ENCODE measurements around the gene MRAS.
"Not testable (repeated sequence)": the region's sequence is repeated elsewhere in the genome, so short reads cannot be mapped to it uniquely, and the experiment has no call there.

MRAS gene

DNA sequence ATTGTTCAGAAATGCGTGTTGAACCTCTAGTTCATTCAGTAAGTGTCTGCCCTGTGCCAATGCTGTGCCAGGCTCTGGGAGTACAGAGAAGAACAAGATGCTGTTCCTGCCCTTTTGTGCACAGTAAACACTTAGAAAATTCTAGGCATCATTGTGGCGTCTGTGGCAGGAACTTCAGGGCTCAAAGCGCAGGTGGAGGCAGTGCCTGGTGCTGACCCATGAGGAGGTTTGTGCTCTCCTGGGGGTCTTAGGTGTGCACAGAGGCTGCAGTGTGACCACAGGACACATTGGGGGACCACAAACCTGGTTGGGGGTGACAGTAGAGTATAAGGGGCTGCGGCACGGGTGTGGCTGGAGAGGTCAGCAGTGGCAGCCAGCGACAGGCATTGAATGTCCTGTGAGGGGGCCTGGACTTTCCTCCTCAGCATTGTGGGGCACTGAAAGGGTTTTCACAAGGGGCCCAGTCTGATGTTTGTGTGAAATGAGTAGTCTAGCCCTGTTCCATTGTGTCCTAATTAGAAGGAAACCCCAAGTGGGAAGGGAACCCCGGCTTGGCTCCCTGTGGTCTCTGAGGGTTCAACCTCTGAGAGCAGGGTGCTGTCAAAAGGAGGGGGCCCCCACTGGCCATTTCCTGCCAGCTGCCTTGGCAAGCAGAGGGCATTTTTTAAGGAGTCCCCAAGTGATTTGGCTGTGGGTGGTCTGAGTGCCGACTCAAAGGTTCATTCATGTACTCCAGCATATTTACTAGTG, 20.9 kb downstream of the MRAS start:
- no peak for DNase-seq

DNA sequence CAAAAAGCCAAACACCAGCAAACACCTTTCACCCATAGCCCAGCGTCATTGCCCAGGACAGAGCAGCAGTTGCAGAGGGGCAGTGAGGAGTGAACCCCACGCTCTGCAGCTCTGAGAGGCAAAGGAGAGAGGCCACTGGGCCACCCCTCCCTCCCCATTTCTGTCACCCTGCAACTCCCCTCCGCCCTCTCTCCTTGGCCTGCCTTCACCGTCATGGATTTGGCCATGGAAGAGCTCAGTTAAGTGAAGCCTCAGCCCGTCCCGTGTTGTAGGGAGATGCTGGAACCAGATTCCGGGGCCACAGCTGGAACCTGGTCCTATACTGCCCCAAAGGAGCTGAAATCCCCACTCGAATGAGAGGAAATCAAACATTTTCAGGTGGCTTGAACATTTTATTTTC, 21.9 kb downstream of the MRAS start:
- no peak for DNase-seq

DNA sequence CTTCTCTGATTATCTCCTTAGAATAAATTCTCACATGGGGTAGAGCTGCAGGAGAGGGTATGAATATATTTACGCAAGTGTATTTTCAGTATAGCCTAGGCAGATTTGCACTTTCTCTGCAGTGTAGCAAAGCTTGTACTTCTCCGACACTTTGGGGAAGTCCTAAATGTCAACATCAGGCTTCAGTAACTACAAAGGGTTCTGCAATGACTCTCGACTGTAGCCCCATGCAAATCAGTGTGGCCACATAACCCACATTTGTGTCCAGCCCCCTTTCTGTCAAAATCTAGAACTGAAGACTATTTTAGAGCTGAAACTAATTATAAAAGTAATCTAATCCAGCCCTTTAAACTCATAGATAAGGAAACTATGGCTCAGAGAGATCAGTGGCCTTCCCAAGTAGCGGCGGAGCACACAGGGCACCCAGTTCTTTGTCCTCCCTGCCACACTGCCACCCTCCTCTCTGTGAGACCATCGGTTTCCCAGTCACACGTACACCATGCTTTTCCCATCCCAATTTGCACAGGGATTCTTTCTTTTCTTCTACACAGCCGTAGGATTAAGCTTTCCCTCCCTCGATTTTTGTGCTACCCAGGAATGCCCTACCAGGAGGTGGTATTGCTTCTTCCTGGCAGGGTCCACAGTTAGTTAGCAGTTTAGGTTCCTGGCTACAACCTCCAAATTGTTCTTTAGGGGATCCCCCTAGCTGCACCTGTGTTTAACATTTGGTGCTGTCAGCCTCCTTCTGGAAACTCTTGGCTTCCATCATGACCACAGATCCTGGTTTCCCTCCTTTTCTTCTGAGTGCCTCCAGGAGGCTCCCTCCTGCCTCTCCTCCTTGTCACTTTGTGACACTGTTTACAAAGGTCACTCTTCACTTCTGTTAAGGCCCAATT, 22.9 kb downstream of the MRAS start:
- no peak for DNase-seq

- DNase-seq: no peak
Observed at GRCh38 chr3:138373087-138373735, 24.8 kb downstream of the MRAS start.

DNA sequence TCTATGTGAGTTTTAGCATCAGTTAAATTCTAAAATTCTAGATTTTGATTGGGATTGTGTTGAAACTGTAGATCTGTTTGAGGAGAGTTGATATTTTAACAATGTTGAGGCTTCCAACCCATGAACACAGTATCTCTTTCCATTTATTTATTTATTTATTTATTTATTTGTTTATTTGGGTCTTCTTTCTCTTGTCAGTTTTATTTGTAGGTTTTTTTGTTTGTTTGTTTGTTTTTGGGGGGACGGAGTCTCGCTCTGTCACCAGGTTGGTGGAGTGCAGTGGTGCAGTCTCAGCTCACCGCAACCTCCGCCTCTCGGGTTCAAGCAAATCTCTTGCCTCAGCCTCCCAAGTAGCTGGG, 25.3 kb downstream of the MRAS start:
- no peak for DNase-seq

DNA sequence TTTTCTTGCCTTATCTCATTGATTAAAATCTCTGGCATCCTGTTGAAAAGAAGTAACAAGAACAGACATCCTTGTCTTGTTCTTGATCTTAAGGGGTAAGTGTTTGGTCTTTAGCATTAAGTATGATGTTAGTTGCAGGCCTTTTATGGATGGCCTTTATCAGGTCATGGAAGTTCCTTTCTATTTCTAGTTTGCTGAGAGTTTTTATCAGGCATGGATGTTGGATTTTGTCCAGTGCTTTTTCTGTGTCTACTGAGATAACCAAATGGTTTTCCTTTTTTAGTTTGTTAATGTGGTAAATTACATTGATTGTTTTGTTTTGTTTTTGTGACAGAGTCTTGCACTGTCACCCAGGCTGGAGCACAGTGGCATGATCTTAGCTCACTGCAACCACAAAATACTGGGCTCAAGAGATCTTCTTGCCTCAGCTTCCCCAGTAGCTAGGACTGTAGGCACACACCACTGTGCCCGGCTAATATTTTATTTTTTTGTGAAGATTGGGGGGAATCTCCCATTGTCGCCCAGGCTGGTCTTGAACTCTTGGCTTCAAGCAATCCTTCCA, 26.3 kb downstream of the MRAS start:
- DNase-seq: no peak

GRCh38 chr3:138375447-138375846, 27.1 kb downstream of the MRAS start:
- DNase-seq: no peak

- no peak for DNase-seq
Observed at GRCh38 chr3:138376663-138377062, 28.3 kb downstream of the MRAS start.

DNA sequence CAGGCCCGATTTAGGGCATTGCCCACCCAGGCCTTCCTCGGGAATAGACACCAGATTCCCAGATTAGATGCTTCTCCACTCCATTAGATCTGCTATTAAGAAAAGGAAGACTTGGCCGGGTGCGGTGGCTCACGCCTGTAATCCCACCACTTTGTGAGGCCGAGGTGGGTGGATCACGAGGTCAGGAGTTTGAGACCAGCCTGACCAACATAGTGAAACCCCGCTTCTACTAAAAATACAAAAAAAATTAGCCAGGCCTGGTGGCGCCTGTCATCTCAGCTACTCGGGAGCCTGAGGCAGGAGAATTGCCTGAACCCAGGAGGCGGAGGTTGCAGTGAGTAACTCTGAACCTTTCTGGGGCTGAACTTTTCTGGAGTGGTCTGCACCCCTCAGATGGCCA, 28.8 kb downstream of the MRAS start:
- not testable (repeated sequence) for DNase-seq

GRCh38 chr3:138377804-138378203, 29.4 kb downstream of the MRAS start:
- no peak for DNase-seq

GRCh38 chr3:138378331-138378730, 30.0 kb downstream of the MRAS start:
- DNase-seq: no peak

- no peak for DNase-seq
Observed at GRCh38 chr3:138378990-138379389, 30.6 kb downstream of the MRAS start.

DNA sequence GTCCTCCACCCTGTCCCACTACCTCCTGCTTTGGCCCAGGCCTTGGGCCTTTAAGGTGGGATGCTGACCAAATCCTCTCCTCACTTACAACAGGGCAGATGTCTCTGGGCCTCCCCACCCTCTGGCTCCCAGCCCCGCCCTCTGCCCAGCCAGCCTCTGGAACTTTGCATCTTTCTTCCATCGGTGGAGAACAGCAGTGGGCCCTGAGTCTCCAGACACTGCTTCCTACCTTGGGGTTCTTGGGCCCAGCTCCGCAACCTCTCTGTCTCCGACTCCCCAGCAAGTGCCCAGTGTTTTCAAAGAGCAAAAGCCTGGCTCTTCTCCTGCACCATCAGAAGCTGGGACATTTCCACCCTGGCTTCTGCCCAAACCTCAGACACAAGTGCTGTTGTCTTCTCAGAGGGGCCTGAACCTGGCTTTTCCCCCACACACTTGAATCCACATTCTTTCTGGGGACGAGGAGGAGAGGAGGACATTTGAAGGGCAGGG, 33.1 kb downstream of the MRAS start:
- DNase-seq: no peak

DNA sequence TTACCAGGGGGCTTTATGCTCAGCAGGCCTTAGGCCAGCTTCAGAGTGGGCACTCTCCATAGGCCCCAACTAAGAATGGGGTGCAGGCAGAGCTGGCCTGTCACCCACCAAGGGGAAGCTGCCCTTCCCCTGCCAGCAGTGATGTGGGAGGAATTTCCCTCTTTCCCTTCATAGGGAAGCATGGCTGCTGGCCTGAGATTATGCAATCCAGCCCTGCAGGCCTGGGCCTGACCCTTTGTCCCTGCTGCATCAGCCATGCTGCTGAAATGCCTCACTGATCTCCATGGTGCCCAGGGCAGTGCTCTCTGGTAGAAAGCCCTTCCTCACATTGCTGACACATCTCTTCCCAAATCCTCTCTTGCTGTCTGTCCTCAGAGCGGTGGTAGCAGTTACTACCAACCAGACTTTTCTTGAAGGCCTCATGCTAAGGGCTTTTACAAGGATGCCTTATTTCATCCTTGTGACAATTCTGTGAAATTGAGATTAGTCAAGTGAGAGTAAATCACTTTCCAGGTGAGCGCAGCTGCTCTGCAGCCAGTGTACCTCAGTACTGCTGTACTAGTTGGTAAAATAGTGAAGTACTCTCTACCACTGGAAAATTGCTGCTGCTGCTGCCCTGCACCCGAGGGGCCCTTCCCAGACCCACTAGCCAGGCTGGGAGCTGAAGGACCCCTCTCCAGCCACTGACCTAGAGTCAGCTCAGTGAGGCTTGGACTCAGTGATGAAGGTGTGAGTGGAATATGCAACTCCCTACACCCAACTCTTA, 33.8 kb downstream of the MRAS start:
- no peak for DNase-seq

GRCh38 chr3:138383715-138384465, 35.5 kb downstream of the MRAS start:
- DNase-seq: no peak

DNA sequence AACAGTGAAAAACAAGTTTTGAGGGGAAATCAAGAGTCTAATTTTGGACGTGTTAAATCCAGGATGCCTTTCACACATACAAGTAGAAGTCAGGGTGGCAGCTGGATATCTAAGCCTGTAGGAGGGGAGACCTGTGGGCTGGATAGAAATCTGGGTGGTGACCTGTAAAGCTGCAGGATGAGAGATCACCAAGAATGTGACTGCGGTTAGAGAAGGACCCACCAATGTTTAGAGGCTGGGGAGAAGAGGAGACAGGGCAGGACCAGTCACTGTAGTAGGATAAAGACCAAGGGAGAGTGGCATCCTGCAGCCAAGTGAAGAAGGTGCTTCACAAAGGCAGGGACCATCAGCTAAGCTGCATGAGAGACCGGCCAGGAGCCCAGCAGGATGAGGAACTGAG, 36.2 kb downstream of the MRAS start:
- DNase-seq: no peak

- no peak for DNase-seq
Observed at GRCh38 chr3:138384976-138385375, 36.6 kb downstream of the MRAS start.

GRCh38 chr3:138389144-138389601, 40.8 kb downstream of the MRAS start:
- no peak for DNase-seq

- DNase-seq: no peak
Observed at GRCh38 chr3:138389841-138390581, 41.6 kb downstream of the MRAS start.

- DNase-seq: no peak
Observed at GRCh38 chr3:138390582-138390932, 42.2 kb downstream of the MRAS start.

- no peak for DNase-seq
Observed at GRCh38 chr3:138394156-138394555, 45.8 kb downstream of the MRAS start.

All from activated CD4-positive, alpha-beta T cell treated with anti-CD3 and anti-CD28 coated beads for 4 hours (primary cell).